Muscle layer of colon (tissue), 2 donors: Measurements from ENCODE around the gene ADCY4.

Experiments
- H3K27ac ChIP-seq: one replicate; pipeline ENCODE4 v1.7.0; 2013; ENCODE audit warnings: low read depth, mild to moderate bottlenecking, low read length, moderate library complexity
- H3K27me3 ChIP-seq, 2 donors: one replicate each; pipeline ENCODE4 v1.7.0; 2013; ENCODE audit warnings: low read length in 2 of 2, mild to moderate bottlenecking in 2 of 2; ENCODE audit not compliant: insufficient read depth in 2 of 2, control insufficient read depth in 1 of 2
- H3K36me3 ChIP-seq: one replicate; pipeline ENCODE4 v1.7.0; 2013; ENCODE audit warnings: mild to moderate bottlenecking, low read length; ENCODE audit not compliant: insufficient read depth
- H3K4me1 ChIP-seq: one replicate; pipeline ENCODE4 v1.7.0; 2013; ENCODE audit warnings: mild to moderate bottlenecking, low read length; ENCODE audit not compliant: insufficient read depth
- H3K4me3 ChIP-seq, 2 donors: one replicate each; pipeline ENCODE4 v1.7.0; 2013; ENCODE audit warnings: low read length in 2 of 2, low read depth in 1 of 2, mild to moderate bottlenecking in 1 of 2, moderate library complexity in 1 of 2
- H3K9ac ChIP-seq: one replicate; pipeline ENCODE4 v1.7.0; 2013; ENCODE audit warnings: low read length
- H3K9me3 ChIP-seq: one replicate; pipeline ENCODE4 v1.7.0; 2013; ENCODE audit warnings: mild to moderate bottlenecking, low read length
- donor health status: abdominal sarcoma.
- donor health status: Adenocarcinoma of cecum.

The ADCY4 gene

DNA sequence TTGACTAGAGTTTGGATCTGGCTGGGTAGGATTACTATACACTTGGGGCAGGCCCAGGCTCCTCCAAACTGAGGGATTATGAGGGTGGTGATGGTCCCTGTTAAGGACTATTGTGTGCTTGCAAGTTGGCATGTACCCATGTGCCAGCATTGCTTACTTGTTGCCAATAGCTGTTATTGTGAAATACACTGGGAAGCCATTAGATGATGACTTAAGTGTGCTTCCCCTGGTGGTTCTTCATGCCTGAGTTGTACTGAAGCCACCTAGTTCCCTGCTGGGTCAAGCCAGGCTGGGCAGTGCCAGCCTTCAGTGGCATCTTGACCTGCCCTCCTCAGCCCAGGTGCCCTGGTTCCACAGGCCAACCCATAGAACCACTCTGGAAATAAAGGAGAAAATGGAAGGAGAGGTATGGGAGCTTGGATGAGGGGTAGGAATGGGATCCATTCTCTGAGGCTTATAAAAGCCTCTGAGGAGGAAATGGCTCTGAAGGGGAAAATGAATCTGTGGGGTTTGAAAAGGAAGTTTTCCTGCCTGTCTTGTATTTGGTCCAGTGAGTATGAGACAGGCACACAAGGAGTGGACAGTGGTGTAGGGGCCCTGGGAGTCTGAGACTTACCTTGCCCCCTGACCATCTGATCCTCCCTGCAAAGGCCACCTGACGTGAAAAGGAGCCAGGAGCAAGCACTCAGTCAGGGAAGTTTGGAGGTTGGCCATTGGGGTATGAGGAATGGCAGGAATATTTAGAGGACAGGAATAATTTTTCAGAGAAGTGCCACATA is 22.8 kb downstream of the ADCY4 start:
- Histone ChIP-seq H3K4me3 (peak overlapping the region; percentile 51 to 68), H3K9ac (no peak overlapping the region), H3K9me3 (no peaks in the 10 kb centered on the region), H3K27me3 (peaks cover 0 to 17% of the 10 kb centered on the region in 2 donors), H3K4me1 (peaks cover 31% of the 10 kb centered on the region), H3K36me3 (peaks cover 3% of the 10 kb centered on the region), H3K27ac (no peak overlapping the region)

DNA sequence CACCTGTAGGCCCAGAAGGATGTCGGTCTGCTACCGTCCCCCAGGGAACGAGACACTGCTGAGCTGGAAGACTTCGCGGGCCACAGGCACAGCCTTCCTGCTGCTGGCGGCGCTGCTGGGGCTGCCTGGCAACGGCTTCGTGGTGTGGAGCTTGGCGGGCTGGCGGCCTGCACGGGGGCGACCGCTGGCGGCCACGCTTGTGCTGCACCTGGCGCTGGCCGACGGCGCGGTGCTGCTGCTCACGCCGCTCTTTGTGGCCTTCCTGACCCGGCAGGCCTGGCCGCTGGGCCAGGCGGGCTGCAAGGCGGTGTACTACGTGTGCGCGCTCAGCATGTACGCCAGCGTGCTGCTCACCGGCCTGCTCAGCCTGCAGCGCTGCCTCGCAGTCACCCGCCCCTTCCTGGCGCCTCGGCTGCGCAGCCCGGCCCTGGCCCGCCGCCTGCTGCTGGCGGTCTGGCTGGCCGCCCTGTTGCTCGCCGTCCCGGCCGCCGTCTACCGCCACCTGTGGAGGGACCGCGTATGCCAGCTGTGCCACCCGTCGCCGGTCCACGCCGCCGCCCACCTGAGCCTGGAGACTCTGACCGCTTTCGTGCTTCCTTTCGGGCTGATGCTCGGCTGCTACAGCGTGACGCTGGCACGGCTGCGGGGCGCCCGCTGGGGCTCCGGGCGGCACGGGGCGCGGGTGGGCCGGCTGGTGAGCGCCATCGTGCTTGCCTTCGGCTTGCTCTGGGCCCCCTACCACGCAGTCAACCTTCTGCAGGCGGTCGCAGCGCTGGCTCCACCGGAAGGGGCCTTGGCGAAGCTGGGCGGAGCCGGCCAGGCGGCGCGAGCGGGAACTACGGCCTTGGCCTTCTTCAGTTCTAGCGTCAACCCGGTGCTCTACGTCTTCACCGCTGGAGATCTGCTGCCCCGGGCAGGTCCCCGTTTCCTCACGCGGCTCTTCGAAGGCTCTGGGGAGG is 23.9 kb downstream of the ADCY4 start, which contains the start of gene LTB4R:
TSS of gene LTB4R (plus strand) at position 857 of the 959 bp plus-strand sequence. CDS start 4,150 bp downstream, outside the sequence.
- peak within 1 kb of the TSS; percentile 51 to 68 for H3K4me3 ChIP-seq
- H3K36me3 ChIP-seq = peaks cover 14% of the 10 kb centered on the region
- H3K27me3 ChIP-seq = peaks cover 0 to 6% of the 10 kb centered on the region in 2 donors
- H3K9ac ChIP-seq = peak within 1 kb of the TSS; percentile 28
- H3K9me3 ChIP-seq = no peaks in the 10 kb centered on the region
- H3K4me1 ChIP-seq = peaks cover 26% of the 10 kb centered on the region
- H3K27ac ChIP-seq = peak within 1 kb of the TSS; percentile 77

DNA sequence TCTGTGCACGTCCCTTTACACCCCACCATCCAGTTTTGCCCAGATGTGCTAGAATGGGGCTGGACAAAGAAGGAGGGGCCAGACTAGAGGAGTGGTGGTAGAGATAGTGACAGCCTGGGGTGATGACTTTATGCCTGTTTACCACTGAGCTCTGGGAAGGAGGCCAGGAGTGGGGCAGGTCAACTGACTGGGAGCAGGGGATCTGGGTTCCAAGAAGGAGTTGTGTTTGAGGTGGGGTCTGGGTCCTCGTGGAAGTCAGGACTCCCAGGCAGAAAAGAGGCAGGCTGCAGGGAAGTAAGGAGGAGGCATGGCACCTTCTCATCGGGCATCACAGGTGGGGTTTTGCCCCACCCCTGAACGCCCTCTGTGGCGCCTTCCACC is 24.6 kb downstream of the ADCY4 start:
- H3K4me3 ChIP-seq = peak overlapping the region; percentile 51 to 68
- H3K4me1 ChIP-seq = peaks cover 26% of the 10 kb centered on the region
- no peaks in the 10 kb centered on the region for H3K27me3 ChIP-seq
- H3K9ac ChIP-seq = peak overlapping the region; percentile 28
- H3K36me3 ChIP-seq = peaks cover 20% of the 10 kb centered on the region
- H3K9me3 ChIP-seq = no peaks in the 10 kb centered on the region
- peak overlapping the region; percentile 77 for H3K27ac ChIP-seq

DNA sequence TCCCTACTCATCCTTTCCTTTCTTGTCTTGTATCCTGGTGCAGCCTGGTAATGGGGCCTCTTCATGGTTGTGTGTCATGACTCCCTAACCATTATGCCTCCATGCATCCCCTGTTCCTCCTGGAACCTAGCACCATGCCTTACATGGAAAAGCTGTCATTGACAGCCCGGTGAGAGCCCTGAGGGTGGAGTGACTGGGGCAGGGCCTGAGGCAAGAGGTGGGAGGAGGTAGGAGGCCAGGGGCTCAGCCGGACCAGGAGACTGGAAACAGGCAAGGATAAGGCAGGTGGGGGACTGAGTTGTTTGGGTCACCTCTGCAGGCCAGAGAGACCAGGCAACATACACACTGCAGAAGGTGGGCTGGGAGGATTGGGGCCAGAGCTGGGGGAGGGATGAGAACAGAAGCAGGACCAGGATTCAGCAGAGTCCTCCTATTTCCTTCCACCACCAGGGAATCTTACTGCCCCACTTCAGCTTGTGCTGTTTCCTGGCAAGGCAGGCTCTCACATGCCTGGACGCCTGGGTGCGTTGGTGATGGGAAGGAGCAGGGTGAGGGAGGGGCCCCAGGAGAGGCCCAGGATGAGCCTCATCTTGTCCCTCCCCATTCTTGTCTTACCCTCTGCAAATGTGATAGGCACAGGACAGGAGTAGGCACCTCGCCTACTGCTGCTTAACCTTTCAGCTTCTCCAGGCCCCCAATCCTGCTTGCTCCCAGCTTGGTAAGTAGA is 25.2 kb downstream of the ADCY4 start, which contains the start of gene LTB4R2:
TSS of gene LTB4R2 (plus strand) at position 603 of the 727 bp plus-strand sequence. CDS start 525 bp downstream, outside the sequence.
- no peaks in the 10 kb centered on the region for H3K27me3 ChIP-seq
- peaks cover 26% of the 10 kb centered on the region for H3K4me1 ChIP-seq
- peak within 1 kb of the TSS; percentile 28 for H3K9ac ChIP-seq
- H3K36me3 ChIP-seq = peaks cover 26% of the 10 kb centered on the region
- H3K9me3 ChIP-seq = no peaks in the 10 kb centered on the region
- peak within 1 kb of the TSS; percentile 77 for H3K27ac ChIP-seq
- H3K4me3 ChIP-seq = peak within 1 kb of the TSS; percentile 51 to 68

DNA sequence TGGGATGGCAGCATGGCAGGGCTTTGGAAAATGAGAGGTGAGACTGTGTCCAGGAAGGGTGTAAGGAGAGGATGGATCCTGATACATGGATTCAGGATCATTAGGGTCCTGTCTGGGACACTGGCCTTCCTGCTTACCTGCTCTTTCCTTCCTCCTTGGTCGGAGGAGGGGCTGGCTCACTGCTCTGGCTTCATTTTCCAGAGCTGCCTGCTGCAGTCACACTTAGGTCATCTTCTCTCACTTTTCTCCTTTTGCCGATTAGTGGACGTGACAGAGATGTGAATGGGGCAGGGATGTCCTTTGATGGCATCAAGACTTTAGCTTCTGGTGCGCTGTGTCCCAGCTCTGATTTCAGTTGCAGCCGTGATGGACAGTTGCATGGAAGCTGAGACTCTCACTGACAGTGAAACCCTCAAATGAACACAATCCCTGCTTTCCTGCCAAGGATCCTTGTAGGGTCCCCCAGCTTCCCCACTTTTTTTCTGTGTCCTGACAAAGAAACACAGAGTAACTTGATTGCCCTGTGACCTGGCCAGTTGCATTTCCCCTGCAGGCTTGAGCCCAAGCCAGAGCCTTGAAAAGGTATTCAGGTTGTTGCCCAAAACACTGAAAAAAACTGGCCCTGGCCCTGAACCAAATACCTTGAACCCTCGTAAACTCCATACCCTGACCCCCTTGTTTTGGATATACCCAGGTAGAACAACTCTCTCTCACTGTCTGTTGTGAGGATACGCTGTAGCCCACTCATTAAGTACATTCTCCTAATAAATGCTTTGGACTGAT is 26.3 kb downstream of the ADCY4 start:
- Histone ChIP-seq H3K27ac (no peak overlapping the region), H3K36me3 (peaks cover 37% of the 10 kb centered on the region), H3K4me1 (peaks cover 26% of the 10 kb centered on the region), H3K9me3 (no peaks in the 10 kb centered on the region), H3K27me3 (no peaks in the 10 kb centered on the region), H3K4me3 (no peak overlapping the region), H3K9ac (no peak overlapping the region)

DNA sequence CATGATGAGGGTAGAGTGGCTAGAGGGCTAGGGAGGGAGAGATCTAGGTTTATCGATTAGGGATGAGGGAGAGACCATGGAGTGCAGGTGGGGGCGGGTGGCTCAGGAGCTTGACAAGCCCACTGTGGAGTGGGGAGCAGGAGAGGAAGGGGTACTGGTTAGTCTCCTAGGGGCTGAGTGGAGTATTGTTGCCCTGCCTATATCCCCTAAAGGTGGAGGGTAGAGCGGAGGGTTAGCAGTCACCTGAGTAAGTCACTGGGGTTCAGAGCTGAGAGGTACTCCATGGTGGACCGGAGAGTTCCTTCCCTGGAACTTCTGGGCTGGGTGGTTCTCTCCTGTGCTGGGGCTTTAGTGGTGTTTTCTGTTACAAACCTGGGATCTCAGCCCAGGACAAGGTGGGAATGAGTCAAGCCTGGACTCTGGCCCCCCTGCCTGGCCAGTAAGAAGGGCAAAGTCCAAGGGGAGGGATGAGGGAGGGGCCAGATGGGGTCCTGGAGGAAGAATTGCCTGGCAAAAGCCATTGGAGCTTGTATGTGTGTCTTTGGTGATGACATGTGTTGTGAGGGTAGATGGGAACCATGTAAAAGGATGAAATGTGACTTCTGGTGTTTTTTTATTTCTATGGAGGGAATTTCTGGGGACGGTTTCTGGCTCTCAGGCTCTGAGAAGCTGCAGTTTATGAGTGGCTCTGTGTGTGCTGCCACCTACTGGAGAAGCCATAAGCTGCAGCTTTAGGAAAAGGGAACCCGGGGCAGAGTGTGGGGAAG is 27.1 kb downstream of the ADCY4 start, which contains the start of gene CIDEB:
TSS of gene CIDEB (minus strand) at position 403 of the 767 bp plus-strand sequence. CDS start at position 284, 119 bp downstream.
- no peaks in the 10 kb centered on the region for H3K27me3 ChIP-seq
- H3K36me3 ChIP-seq = peaks cover 45% of the 10 kb centered on the region
- H3K9me3 ChIP-seq = no peaks in the 10 kb centered on the region
- H3K9ac ChIP-seq = no peak within 1 kb of the TSS
- H3K4me3 ChIP-seq = no peak within 1 kb of the TSS
- H3K27ac ChIP-seq = no peak within 1 kb of the TSS
- peaks cover 26% of the 10 kb centered on the region for H3K4me1 ChIP-seq

DNA sequence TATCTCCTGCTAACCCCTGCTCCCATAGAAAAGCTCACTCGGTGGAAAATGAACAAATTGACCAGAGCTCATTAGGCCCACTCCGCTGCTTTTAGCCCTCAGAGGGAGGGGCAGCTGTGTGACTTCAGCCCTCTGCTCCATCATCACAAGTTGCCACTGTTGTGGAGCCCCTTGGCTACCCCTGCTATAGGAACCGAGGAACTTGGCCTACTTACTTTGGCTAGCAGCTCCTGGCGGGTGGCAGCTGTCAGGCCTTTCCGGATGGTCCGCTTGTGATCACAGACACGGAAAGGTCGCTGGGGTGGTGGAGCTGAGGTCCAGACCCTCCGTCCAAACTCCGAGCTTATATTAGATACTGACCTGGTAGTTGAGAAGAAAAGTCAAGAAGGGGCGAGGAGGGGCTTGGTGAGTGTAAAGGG is 27.7 kb downstream of the ADCY4 start:
- H3K27me3 ChIP-seq = no peaks in the 10 kb centered on the region
- H3K4me1 ChIP-seq = peaks cover 20% of the 10 kb centered on the region
- no peaks in the 10 kb centered on the region for H3K9me3 ChIP-seq
- no peak overlapping the region for H3K4me3 ChIP-seq
- no peak overlapping the region for H3K27ac ChIP-seq
- no peak overlapping the region for H3K9ac ChIP-seq
- H3K36me3 ChIP-seq = peaks cover 51% of the 10 kb centered on the region

DNA sequence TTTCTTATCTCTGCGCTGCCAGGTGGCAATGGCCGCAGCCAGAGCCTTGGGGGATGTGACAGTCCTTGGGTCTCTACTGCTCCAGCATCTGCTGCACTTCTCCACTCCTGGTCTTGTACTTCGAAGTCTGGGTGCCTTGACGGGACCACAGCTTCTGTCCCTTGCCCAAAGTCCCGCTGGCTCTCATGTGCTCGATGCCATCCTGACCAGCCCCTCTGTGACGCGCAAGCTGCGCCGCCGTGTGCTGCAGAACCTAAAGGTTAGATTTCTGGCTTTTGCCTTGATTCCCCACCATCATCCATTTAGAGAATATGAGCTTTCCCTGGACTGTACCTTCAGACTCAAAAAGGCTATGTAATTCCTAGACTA is 30.9 kb downstream of the ADCY4 start:
- H3K36me3 ChIP-seq = peaks cover 63% of the 10 kb centered on the region
- H3K27me3 ChIP-seq = no peaks in the 10 kb centered on the region
- peaks cover 11% of the 10 kb centered on the region for H3K4me1 ChIP-seq
- no peak overlapping the region for H3K4me3 ChIP-seq
- no peak overlapping the region for H3K27ac ChIP-seq
- H3K9ac ChIP-seq = no peak overlapping the region
- H3K9me3 ChIP-seq = no peaks in the 10 kb centered on the region

DNA sequence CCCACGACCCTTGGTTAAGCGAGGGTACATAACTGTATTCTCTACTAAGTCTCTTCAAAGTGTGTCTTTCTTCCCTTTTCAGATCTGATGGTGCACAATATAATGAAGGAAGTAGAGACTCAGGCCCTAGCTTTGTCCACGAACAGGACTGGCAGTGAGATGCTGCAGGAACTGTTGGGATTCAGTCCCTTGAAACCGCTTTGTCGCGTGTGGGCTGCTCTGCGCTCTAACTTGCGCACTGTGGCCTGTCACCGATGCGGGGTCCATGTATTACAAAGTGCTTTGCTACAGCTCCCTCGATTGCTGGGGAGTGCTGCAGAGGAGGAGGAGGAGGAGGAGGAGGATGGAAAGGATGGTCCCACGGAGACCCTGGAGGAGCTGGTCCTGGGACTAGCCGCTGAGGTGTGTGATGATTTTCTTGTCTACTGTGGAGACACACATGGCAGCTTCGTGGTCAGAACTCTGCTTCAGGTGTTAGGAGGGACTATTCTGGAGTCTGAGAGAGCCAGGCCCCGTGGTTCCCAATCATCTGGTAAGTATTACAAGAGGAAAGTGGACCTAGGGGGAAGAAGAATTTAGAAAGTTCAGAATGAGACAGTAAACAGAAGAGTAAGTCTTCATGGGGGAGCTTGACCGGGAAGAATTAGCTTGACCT is 34.4 kb downstream of the ADCY4 start:
- Histone ChIP-seq H3K36me3 (peaks cover 54% of the 10 kb centered on the region), H3K4me3 (peak overlapping the region; percentile 91 to 97), H3K27me3 (no peaks in the 10 kb centered on the region), H3K4me1 (peaks cover 22% of the 10 kb centered on the region), H3K9ac (peak overlapping the region; percentile 60), H3K9me3 (no peaks in the 10 kb centered on the region), H3K27ac (peak overlapping the region; percentile 97)
